Gastroesophageal sphincter (tissue), 3 donors: ENCODE measurements around the gene TRMT44.

ENCODE experiments used
- EP300 ChIP-seq: sonication (generic); formaldehyde crosslinking; IDR thresholded peaks from one replicate; pipeline ENCODE4 v1.6.1; 2017; ENCODE audit warnings: antibody characterized with exemption, mild to moderate bottlenecking
- POLR2A ChIP-seq, 2 donors: fragments of 450-650 bp; IDR thresholded peaks; one replicate each; pipeline ENCODE4 v1.6.1; 2017; ENCODE audit warnings: antibody characterized with exemption in 2 of 2, mild to moderate bottlenecking in 2 of 2, moderate library complexity in 1 of 2
- TF ChIP-seq, protein P1 (sequence below), 4 experiments: fragments of 200-600 bp in 2 of 4; fragments of 450-650 bp in 2 of 4; sonication (generic) in 1 of 4; IDR thresholded peaks; one replicate each; pipeline ENCODE4 v1.5.1; 2017 to 2019; ENCODE audit warnings: antibody characterized with exemption in 4 of 4, mild to moderate bottlenecking in 2 of 4, moderate library complexity in 2 of 4

DNA sequence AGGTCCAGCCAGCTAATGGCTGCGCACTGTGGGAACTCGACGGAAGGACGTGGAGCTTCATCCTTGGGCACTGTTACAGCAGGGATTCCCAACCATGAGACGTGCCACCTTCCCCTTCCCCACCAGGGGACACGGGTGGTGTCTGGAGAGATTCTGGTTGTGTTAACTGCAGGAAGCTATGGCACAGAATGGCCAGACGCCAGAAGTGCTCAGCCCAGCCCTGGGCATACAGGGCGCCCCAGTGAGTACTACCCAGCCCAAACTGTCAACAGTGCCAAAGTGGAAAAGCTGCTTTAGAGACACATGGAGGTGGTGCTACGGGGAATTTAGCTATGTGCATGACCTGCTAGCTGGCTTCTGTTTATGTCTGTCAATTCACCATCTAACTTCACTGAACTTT, 32.8 kb upstream of the TRMT44 start:
- TF ChIP-seq, protein P1, sequence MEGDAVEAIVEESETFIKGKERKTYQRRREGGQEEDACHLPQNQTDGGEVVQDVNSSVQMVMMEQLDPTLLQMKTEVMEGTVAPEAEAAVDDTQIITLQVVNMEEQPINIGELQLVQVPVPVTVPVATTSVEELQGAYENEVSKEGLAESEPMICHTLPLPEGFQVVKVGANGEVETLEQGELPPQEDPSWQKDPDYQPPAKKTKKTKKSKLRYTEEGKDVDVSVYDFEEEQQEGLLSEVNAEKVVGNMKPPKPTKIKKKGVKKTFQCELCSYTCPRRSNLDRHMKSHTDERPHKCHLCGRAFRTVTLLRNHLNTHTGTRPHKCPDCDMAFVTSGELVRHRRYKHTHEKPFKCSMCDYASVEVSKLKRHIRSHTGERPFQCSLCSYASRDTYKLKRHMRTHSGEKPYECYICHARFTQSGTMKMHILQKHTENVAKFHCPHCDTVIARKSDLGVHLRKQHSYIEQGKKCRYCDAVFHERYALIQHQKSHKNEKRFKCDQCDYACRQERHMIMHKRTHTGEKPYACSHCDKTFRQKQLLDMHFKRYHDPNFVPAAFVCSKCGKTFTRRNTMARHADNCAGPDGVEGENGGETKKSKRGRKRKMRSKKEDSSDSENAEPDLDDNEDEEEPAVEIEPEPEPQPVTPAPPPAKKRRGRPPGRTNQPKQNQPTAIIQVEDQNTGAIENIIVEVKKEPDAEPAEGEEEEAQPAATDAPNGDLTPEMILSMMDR (IDR thresholded peaks at IDR 0.05): no peak
- TF ChIP-seq EP300: no peak
- no peak for TF ChIP-seq POLR2A (IDR thresholded peaks at IDR 0.05)
